GM18861 (cell line): ENCODE measurements around the gene TSR1.

Experiments used
- ATAC-seq: cut with Tn5 transposase; IDR thresholded peaks from one replicate; pipeline ENCODE4 v1.9.1; 2021; ENCODE audit not compliant: unreplicated experiment

The TSR1 gene

DNA sequence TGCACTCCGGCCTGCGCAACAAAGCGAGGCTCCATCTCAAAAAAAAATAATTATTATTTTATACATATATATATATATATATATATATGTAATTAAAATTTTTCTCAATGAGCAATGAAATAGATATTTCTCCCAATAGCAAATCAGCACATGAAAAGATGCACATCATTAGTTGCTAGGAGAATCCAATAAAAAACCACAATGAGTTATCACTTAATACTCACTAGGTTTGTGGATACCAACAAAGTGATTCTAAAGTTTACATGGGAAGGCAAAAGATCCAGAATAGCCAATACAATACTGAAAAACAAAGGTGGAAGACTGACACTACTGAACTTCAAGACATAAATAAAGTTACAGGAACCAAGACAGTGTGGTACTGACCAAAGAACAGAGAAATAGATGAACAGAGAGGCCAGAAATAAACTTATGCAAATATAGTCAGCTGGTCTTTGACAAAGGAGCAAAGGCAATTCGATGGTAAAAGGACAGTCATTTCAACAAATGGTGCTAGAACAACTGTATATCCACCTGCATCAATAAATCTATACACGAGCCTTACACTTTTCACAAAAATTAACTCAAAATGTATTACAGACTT is 46.3 kb downstream of the TSR1 start:
- no peak for ATAC-seq

DNA sequence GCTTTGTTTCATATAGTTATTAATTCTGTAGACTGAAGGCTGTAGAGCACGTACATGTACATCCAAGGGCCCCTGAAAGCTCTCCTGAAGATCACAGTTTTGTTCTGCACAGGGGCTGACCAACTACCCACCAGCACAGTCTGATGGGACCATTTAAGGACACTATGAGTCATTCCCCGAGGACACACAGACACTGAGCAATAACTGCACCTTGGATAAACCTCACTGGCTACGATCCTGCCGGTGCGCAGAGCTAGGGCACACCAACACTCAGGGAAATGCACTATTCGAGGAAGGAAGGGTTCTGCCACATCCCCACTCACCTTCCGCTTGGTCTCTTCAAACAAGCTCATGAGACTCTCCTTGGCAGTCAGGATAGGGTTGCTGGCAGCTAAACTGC is 53.0 kb downstream of the TSR1 start:
- no peak for ATAC-seq

DNA sequence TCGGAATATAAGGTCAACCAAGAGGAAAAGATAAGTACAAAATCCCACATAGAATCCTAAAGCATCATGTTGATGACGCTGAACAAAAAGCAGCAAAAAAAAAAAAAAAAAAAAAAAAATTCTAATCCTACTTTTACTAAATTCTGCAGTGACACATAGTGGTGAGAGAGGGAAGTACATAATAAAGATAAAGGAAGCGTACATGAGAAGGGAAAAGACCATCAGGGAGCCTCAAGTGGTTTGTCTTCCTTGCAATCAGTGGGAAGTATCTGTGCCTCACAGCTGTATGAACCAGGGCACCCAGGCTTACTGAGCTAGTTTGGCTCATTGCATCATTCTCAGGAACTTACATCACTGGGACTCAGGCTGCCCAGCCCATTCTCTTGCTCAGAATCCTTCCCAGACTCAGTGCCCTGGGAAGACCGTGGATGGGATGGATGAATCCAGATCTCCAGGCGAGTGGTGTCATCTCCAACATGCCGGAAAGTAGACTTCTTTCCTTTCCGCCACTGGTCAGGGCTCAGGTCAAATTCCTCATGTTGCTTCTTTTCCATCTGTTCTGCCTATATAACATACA is 53.9 kb downstream of the TSR1 start:
- ATAC-seq, result no peak

DNA sequence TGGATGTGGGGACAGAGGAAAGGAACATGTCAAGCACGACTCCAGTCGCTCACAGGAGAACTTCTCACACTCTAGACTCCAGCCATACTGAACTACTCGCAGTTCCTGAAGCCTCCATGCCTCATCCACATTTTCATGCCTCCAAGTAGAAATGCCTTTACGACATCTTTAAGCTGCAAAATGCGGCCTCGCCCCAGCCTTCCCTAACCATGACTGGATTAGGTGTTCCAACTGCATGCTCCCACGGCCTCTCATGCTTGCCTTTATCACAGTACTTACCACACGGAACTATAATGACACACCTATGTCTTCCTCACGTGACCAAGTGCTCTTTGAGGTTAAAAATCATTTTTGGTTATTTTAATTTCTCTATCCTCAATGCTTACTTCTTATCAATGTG is 56.5 kb downstream of the TSR1 start:
- no peak for ATAC-seq

DNA sequence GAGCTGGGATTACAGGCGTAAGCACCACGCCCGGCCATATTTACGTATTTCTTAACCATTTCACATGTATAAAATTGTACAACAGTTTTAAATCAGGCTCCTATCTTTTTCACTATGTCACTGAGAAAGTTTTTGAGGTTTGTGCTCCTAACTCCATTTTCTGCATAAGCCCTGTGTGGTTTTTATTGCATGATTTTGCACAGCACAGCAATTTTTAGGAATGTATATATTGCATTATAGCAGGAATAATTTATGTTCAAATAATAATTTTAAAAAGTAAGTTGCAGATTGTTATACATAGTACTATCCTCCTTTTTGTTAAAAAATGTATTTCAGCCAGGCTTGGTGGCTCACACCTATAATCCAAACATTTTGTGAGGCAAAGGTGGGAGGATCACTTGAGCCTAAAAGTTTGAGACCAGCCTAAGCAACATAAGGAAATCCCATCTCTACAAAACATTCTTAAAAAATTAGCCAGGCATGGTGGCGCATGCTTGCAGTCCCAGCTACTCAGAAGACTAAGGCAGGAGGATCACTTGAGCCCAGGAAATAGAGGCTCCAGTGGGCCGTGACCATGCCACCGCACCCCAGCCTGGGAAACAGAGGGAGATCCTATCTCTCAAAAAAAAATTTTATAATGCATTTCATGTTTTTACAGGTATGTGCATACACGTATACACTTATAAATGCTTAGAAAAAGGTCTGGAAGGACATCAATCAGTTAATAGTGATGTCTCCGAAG is 58.7 kb downstream of the TSR1 start:
- ATAC-seq, result no peak

DNA sequence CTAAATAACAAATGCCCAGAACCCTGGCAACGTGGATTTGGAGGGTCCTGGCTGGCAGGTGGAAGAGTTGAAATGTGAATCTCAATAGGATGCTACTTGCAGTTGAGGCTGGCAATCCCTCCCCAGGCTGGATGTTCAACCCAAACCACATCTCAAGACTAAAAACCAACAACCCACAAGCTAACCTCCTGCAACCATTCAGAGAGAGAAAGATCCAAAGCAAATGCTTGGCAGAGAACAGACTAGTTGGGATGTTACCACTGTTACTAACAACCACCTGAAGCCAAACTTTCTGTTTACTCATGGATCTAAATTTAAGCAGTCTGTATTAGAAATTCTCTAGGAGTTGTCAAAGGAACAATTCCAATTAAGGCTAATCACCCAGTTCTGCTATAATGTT is 60.5 kb downstream of the TSR1 start:
- no peak for ATAC-seq

DNA sequence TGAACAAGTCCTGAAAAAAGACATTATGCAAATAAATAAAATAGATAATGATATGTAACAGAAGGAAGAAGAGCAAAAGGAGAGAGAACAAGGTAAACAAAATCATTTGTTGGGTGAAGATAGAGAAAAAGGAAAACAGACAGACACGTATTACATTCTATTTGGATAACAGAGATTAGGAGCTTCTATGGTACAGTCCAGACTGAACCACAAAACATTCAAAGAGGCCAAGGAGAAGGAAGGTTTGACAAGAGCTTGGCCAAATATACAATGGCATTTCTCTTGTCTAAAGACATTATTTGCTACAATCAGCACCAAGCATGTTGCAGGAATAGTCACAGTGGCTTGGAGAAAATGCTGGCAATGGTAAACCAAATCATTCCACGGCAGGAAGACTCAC is 61.8 kb downstream of the TSR1 start:
- ATAC-seq, result no peak
